Heart right ventricle (tissue), 16 donors: ENCODE measurements around the gene KNSTRN. TPM values are rescaled to one million over a fixed set of nuclear protein-coding genes. Genes with fewer than 3 reads are reported as not detected.

Source experiments
- ATAC-seq, 8 donors: fragments of 200-7000 bp; cut with Tn5 transposase; one replicate each; pipeline ENCODE4 v1.9.1; 2020; ENCODE audit warnings: mild to moderate bottlenecking in 8 of 8, moderate library complexity in 8 of 8, moderate number of reproducible peaks in 1 of 8
- DNase-seq, 2 donors: peaks; one replicate each; pipeline ENCODE4 v3.0.0-alpha.2; 2020
- H3K27ac ChIP-seq, 10 donors: fragments of 200-600 bp; sonication (generic) in 2 of 10; one replicate each; pipeline versions ENCODE4 v1.5.0 to v1.8.0; 2020 to 2022; ENCODE audit warnings: mild to moderate bottlenecking in 3 of 10
- H3K27me3 ChIP-seq, 7 donors: fragments of 200-600 bp; one replicate each; pipeline ENCODE4 v1.8.0; 2021 to 2022; ENCODE audit warnings: mild to moderate bottlenecking in 2 of 7
- H3K36me3 ChIP-seq, 9 donors: fragments of 200-600 bp; sonication (generic) in 1 of 9; one replicate each; pipeline versions ENCODE4 v1.5.0 to v1.8.0; 2020 to 2022; ENCODE audit warnings: mild to moderate bottlenecking in 2 of 9
- H3K4me1 ChIP-seq, 9 donors: fragments of 200-600 bp; sonication (generic) in 1 of 9; one replicate each; pipeline versions ENCODE4 v1.5.0 to v1.8.0; 2020 to 2022; ENCODE audit warnings: mild to moderate bottlenecking in 4 of 9
- H3K4me3 ChIP-seq, 10 donors: fragments of 200-600 bp; sonication (generic) in 2 of 10; one replicate each; pipeline versions ENCODE4 v1.5.0 to v1.8.0; 2020 to 2022; ENCODE audit warnings: mild to moderate bottlenecking in 7 of 10, moderate library complexity in 2 of 10
- H3K9me3 ChIP-seq, 11 donors: fragments of 200-600 bp in 10 of 11; sonication (generic) in 2 of 11; one replicate each; pipeline versions ENCODE4 v1.5.0 to v1.8.0; 2013 to 2022; ENCODE audit warnings: mild to moderate bottlenecking in 2 of 11, control low read depth in 1 of 11, moderate library complexity in 1 of 11
- WGBS, 2 donors: extraction: QIAGEN DNeasy Blood & Tissue Kit; methylation state at CpG; one replicate each; pipeline ENCODE4 v1.1.7; 2013; ENCODE audit warnings: inconsistent platforms in 1 of 2; 5-methylcytosine and 5-hydroxymethylcytosine counted together
- intact Hi-C, 10 donors: fragments of 100-400 bp; cut with DNase I; formaldehyde crosslinking; loops; one replicate each; pipeline versions ENCODE4 v1.11.1 to v1.14.2; 2022
- polyA plus RNA-seq, 2 donors: library from polyadenylated mRNA; stranded (reverse); fragments of 200-250 nt; gene quantifications; one replicate each; pipeline ENCODE4 v1.2.3, GENCODE V29; 2013
- total RNA-seq, 10 donors: library from RNA; stranded (reverse); fragmentation: NEBNext Ultra II Directional in 3 of 10; extraction: Animal tissue kit (Norgen Biotek cat#: 25700) in 3 of 10; gene quantifications; one replicate each; pipeline versions ENCODE4 v1.2.1 to v1.2.4, GENCODE V29; 2021 to 2023
- TF ChIP-seq, protein P1 (sequence below), 9 donors: fragments of 200-600 bp; sonication (generic) in 2 of 9; IDR thresholded peaks; one replicate each; pipeline versions ENCODE4 v1.5.0 to v1.8.0; 2021 to 2022; ENCODE audit warnings: antibody characterized with exemption in 9 of 9, mild to moderate bottlenecking in 5 of 9, moderate library complexity in 1 of 9
- donor health status: Arrhythmogenic right ventricular cardiomyopathy.
- donor health status: ischemic (EF 13 %, LVEDD 7.1; RV severe dilation, severe dysfunction).
- donor health status: healthy with polysubstance abuse.
- donor health status: DM: no; HTN: yes; CAD: no.
- donor health status: DM: no; HTN: no; CAD: no.
- donor health status: ischemic (EF 25% LVEDD 6.9; RV normal size, moderate dysfunction).
- donor health status: ischemic (EF 25% LVEDD 5.7; RV mildly dilated, moderate dysfunction).
- donor health status: healthy.
- donor health status: DM: yes; HTN: yes; CAD: no.
- donor health status: Ischemic cardiomyopathy.
- donor health status: ischemic (EF 35%, LVEDD 5.7; RV mildly dilated, moderate dysfunction).
- donor health status: nonischemic (EF 11% LVEDD 7.7; RV severe dilation, severe dysfunction).
- donor health status: DM: yes; HTN: yes; CAD: no.
- donor health status: PGD.
- donor health status: ischemic (EF 29% LVEDD 5.4; RV normal size, mild dysfunction).
- donor health status: nonischemic (EF 23%, LVEDD 6.1; RV moderate dilation, normal function).

Gene KNSTRN
- total and polyA plus RNA-seq, 12 donors, result 5.3 to 16.0 (median 8.3) TPM

DNA sequence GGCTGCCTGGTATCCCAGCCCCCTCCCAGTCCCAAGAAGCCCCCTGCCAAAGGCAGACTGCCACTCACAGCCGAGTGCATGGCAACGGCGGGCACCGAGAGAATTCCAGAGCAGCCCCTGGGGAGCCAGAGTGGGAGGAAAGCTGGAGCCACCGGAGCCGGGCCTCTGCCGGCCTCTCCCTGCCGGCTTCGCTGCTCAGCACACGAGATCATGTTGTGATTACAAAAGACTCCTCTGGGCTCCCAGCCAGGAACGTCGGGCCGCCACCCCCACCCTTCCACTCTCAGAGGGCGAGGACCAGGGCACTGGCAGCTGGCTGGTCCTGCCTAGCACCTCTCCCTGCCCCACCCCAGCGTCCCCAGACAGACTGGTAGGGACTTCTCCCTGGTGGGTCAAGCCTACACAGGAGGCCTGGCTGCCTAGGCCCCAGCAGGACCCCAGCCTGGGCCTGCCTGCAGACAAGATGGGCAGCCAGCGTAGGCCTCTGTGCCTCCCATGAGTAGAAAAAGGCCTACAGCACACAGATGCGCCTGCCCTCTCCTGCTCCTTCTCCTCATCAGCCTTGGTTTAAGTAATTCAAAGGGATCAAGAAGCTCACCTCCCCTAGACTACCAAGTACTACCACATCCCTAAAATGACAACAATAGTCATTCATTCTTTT is 41.7 kb upstream of the KNSTRN start, which contains the start of gene CCDC9B:
TSS of gene CCDC9B (minus strand) at position 200 of the 661 bp plus-strand sequence. CDS start at position 80, 120 bp downstream.
- H3K27me3 ChIP-seq, result no peaks in the 10 kb centered on the region
- intact Hi-C loops, result loop anchor here in 5 of 10 donors (1.0 to 5.0 kb wide), 4 partner anchors 16 to 81 kb away; partner anchors contain the start of gene INAFM2 (in 2 of the 5)

DNA sequence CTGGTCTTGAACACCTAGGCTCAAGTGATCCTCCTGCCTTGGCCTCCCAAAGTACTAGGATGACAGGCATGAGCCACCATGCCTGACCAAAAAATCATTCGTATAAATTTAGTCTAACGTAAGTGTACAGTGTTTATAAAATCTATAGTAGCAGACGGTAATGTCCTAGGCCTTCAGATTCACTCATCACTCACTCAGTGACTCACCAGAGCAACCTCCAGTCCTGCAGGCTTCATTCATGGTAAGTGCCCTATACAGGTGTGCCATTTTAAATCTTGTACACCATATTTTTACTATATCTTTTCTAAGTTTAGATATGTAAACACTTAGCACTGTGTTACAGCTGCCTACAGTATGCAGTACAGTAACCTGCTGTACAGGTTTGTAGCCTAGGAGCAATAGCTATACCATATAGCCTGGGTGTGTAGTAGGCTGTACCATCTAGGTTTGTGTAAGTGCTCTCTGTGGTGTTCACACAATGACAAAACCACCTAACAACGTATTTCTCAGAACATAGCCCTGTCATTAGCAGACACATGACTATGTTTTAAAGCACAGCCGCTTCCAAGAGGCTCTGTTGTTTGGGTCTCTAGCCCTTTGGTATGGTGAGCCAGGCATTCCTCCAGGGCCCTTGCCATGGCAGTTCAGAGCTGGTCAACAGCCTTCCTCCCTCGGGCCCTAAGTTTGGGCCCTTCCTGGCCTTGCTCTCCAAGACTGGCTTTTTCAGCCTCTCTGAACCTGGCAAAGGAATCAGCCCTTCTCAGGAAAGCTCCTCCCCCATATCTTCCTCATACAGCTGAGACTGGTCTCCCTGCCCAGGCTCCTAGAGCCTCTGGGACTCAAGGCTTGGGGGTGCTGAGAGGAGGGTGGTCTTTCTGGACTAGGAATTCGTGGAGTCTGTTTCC is 39.9 kb upstream of the KNSTRN start:
- Histone ChIP-seq H3K27ac (peak overlapping the region; percentile 39 to 99 (median 98)), H3K36me3 (peaks cover 0 to under 1% (median 0%) of the 10 kb centered on the region in 9 donors), H3K4me1 (peaks cover 40 to 74% (median 65%) of the 10 kb centered on the region in 9 donors), H3K9me3 (no peaks in the 10 kb centered on the region), H3K27me3 (no peaks in the 10 kb centered on the region), H3K4me3 (no peak overlapping the region)
- 66 to 71% methylated on average over 7 of the region's 7 CpGs for WGBS, 2 donors
- ATAC-seq (no peak), DNase-seq (no peak)
- intact Hi-C loops, result loop anchor here in 3 of 10 donors (5.0 kb wide), 1 partner anchor 80 kb away; no protein-coding TSS in a partner anchor
- TF ChIP-seq, protein P1, sequence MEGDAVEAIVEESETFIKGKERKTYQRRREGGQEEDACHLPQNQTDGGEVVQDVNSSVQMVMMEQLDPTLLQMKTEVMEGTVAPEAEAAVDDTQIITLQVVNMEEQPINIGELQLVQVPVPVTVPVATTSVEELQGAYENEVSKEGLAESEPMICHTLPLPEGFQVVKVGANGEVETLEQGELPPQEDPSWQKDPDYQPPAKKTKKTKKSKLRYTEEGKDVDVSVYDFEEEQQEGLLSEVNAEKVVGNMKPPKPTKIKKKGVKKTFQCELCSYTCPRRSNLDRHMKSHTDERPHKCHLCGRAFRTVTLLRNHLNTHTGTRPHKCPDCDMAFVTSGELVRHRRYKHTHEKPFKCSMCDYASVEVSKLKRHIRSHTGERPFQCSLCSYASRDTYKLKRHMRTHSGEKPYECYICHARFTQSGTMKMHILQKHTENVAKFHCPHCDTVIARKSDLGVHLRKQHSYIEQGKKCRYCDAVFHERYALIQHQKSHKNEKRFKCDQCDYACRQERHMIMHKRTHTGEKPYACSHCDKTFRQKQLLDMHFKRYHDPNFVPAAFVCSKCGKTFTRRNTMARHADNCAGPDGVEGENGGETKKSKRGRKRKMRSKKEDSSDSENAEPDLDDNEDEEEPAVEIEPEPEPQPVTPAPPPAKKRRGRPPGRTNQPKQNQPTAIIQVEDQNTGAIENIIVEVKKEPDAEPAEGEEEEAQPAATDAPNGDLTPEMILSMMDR (IDR thresholded peaks at IDR 0.05), result no peak

More for the DNA sequence above, 41.7 kb upstream of the KNSTRN start, which contains the start of gene CCDC9B:
- Histone ChIP-seq H3K4me1 (peaks cover 53 to 92% (median 82%) of the 10 kb centered on the region in 9 donors), H3K36me3 (peaks cover 0 to 18% (median 0%) of the 10 kb centered on the region in 9 donors), H3K9me3 (no peaks in the 10 kb centered on the region), H3K4me3 (peak within 1 kb of the TSS; percentile 29 to 57 (median 50)), H3K27ac (peak within 1 kb of the TSS; percentile 95 to 99 (median 98))
- WGBS, 2 donors, result 14 to 15% methylated on average over 17 of the region's 17 CpGs
- peak; percentile 60 to 79 (median 75) for ATAC-seq
- peak; percentile 93 for DNase-seq
- TF ChIP-seq, protein P1 (IDR thresholded peaks at IDR 0.05), result peak in 1 of 9 donors; percentile 9

DNA sequence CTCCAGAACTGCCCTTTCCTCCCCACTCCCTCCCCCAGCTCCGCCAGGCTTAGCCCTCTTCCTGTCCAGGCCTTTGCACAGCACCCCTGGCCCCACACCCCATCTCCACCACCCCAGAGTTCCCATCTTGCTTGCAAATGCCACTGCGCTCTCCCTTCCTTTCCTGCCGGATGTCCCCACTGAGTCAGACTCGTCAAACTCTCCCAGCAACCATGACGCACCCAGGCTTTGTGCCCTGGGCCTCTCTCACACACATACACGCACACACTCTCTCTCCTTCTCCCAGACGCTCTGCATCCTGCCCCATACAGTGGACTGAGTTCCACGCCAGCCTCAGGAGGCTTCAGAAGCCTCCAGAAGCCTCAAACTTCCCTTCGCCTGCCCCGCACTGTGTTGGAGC is 39.0 kb upstream of the KNSTRN start:
- Histone ChIP-seq H3K27me3 (no peaks in the 10 kb centered on the region), H3K36me3 (no peaks in the 10 kb centered on the region), H3K27ac (peak overlapping the region; percentile 39 to 99 (median 90)), H3K9me3 (no peaks in the 10 kb centered on the region), H3K4me1 (peaks cover 33 to 72% (median 61%) of the 10 kb centered on the region in 9 donors), H3K4me3 (no peak overlapping the region)
- WGBS, 2 donors, result 58 to 74% methylated on average over 10 of the region's 10 CpGs
- TF ChIP-seq, protein P1 (IDR thresholded peaks at IDR 0.05), result no peak
- DNase-seq (peak in 1 of 2 donors; percentile 77), ATAC-seq (peak in 6 of 8 donors; percentile 3 to 61 (median 8))
- intact Hi-C loops, result loop anchor here in 3 of 10 donors (5.0 kb wide), 1 partner anchor 79 kb away; no protein-coding TSS in a partner anchor

DNA sequence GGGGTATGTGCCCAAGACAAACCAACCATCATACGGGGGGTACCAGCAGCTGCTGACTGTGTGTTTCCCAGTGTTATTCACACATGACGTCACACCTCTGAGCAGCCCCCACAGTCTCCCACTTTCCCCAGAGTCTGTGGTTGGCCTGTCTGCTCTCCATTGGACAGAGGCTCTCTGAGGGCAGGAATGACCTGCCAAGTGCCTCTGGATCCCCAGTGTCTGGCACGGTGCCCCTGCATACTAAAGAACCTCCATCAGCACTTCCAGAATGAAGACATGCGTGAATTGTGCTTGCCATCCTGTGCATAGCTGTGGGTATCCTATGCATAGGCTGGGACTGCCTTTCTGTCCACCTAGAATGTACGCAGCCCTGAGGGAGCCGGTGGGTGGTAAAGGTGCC is 38.3 kb upstream of the KNSTRN start:
- peak overlapping the region in 8 of 10 donors; percentile 41 to 99 (median 74) for H3K27ac ChIP-seq
- intact Hi-C loops, result loop anchor here in 6 of 10 donors (2.0 to 5.0 kb wide), 4 partner anchors 23 to 79 kb away; no protein-coding TSS in a partner anchor
- no peaks in the 10 kb centered on the region for H3K36me3 ChIP-seq
- TF ChIP-seq, protein P1 (IDR thresholded peaks at IDR 0.05), result no peak
- no peaks in the 10 kb centered on the region for H3K27me3 ChIP-seq
- WGBS, 2 donors, result 44 to 51% methylated on average over 6 of the region's 6 CpGs
- no peak for ATAC-seq
- DNase-seq, result no peak
- H3K4me1 ChIP-seq, result peaks cover 28 to 68% (median 55%) of the 10 kb centered on the region in 9 donors
- H3K4me3 ChIP-seq, result no peak overlapping the region
- H3K9me3 ChIP-seq, result no peaks in the 10 kb centered on the region
